GM12875 (cell line): ENCODE results near the gene RNF112.

ENCODE experiments used
- H3K4me3 ChIP-seq: one replicate; pipeline ENCODE4 v1.5.1; 2011; ENCODE audit warnings: low read depth, low read length, control low read depth
- TF ChIP-seq, protein P1 (sequence below): IDR thresholded peaks from 2 replicates; pipeline ENCODE4 v1.5.1; 2011; ENCODE audit warnings: low read depth, mild to moderate bottlenecking, control low read depth, inconsistent platforms, low read length, moderate library complexity, borderline replicate concordance; ENCODE audit not compliant: insufficient read depth

RNF112 gene

DNA sequence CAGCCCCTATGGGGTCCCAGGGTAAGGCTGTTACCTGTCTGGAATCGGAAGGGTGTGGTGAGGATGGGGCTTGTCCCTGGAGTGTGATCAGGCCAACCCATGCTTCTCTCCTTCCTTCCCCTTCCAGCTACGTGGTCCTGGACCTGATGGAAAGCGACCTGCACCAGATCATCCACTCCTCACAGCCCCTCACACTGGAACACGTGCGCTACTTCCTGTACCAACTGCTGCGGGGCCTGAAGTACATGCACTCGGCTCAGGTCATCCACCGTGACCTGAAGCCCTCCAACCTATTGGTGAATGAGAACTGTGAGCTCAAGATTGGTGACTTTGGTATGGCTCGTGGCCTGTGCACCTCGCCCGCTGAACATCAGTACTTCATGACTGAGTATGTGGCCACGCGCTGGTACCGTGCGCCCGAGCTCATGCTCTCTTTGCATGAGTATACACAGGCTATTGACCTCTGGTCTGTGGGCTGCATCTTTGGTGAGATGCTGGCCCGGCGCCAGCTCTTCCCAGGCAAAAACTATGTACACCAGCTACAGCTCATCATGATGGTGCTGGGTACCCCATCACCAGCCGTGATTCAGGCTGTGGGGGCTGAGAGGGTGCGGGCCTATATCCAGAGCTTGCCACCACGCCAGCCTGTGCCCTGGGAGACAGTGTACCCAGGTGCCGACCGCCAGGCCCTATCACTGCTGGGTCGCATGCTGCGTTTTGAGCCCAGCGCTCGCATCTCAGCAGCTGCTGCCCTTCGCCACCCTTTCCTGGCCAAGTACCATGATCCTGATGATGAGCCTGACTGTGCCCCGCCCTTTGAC is 30.3 kb upstream of the RNF112 start:
- no peak overlapping the region for H3K4me3 ChIP-seq

DNA sequence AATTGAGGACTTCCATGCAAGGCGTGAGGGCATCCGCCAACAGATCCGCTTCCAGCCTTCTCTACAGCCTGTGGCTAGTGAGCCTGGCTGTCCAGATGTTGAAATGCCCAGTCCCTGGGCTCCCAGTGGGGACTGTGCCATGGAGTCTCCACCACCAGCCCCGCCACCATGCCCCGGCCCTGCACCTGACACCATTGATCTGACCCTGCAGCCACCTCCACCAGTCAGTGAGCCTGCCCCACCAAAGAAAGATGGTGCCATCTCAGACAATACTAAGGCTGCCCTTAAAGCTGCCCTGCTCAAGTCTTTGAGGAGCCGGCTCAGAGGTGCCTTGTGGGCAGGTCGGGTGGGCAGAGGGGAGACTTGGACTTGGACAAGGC is 29.7 kb upstream of the RNF112 start:
- H3K4me3 ChIP-seq = no peak overlapping the region
- TF ChIP-seq, protein P1, sequence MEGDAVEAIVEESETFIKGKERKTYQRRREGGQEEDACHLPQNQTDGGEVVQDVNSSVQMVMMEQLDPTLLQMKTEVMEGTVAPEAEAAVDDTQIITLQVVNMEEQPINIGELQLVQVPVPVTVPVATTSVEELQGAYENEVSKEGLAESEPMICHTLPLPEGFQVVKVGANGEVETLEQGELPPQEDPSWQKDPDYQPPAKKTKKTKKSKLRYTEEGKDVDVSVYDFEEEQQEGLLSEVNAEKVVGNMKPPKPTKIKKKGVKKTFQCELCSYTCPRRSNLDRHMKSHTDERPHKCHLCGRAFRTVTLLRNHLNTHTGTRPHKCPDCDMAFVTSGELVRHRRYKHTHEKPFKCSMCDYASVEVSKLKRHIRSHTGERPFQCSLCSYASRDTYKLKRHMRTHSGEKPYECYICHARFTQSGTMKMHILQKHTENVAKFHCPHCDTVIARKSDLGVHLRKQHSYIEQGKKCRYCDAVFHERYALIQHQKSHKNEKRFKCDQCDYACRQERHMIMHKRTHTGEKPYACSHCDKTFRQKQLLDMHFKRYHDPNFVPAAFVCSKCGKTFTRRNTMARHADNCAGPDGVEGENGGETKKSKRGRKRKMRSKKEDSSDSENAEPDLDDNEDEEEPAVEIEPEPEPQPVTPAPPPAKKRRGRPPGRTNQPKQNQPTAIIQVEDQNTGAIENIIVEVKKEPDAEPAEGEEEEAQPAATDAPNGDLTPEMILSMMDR = no peak

More for the DNA sequence above, 30.3 kb upstream of the RNF112 start:
- TF ChIP-seq, protein P1 = no peak

DNA sequence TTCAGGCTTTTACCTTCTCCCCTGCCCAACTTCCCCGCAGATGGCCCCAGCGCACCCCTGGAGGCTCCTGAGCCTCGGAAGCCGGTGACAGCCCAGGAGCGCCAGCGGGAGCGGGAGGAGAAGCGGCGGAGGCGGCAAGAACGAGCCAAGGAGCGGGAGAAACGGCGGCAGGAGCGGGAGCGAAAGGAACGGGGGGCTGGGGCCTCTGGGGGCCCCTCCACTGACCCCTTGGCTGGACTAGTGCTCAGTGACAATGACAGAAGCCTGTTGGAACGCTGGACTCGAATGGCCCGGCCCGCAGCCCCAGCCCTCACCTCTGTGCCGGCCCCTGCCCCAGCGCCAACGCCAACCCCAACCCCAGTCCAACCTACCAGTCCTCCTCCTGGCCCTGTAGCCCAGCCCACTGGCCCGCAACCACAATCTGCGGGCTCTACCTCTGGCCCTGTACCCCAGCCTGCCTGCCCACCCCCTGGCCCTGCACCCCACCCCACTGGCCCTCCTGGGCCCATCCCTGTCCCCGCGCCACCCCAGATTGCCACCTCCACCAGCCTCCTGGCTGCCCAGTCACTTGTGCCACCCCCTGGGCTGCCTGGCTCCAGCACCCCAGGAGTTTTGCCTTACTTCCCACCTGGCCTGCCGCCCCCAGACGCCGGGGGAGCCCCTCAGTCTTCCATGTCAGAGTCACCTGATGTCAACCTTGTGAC is 29.1 kb upstream of the RNF112 start:
- H3K4me3 ChIP-seq = no peak overlapping the region
- TF ChIP-seq, protein P1 = no peak

DNA sequence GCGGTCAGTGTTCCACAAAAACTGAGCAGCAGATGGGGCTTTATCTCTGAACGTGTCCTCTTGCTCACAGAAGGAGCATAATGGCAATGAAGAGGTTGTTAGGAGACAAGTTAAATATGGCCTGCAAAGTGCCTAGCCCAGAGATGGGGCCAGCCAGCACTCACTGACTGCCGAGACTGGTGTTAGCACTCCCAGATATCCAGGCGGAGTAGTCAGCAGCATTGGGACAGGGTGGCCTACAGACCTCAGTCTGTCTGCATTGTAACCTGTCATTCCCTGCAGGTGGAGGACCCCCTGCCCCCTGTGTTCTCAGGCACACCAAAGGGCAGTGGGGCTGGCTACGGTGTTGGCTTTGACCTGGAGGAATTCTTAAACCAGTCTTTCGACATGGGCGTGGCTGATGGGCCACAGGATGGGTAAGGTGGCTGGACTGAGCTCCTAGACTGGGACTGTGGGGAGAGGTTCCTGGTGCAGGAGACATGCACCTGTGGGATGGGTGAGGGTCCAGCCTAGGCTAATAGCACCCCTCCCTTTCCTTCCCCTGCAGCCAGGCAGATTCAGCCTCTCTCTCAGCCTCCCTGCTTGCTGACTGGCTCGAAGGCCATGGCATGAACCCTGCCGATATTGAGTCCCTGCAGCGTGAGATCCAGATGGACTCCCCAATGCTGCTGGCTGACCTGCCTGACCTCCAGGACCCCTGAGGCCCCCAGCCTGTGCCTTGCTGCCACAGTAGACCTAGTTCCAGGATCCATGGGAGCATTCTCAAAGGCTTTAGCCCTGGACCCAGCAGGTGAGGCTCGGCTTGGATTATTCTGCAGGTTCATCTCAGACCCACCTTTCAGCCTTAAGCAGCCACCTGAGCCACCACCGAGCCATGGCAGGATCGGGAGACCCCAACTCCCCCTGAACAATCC is 28.2 kb upstream of the RNF112 start:
- no peak overlapping the region for H3K4me3 ChIP-seq
- TF ChIP-seq, protein P1 = no peak

DNA sequence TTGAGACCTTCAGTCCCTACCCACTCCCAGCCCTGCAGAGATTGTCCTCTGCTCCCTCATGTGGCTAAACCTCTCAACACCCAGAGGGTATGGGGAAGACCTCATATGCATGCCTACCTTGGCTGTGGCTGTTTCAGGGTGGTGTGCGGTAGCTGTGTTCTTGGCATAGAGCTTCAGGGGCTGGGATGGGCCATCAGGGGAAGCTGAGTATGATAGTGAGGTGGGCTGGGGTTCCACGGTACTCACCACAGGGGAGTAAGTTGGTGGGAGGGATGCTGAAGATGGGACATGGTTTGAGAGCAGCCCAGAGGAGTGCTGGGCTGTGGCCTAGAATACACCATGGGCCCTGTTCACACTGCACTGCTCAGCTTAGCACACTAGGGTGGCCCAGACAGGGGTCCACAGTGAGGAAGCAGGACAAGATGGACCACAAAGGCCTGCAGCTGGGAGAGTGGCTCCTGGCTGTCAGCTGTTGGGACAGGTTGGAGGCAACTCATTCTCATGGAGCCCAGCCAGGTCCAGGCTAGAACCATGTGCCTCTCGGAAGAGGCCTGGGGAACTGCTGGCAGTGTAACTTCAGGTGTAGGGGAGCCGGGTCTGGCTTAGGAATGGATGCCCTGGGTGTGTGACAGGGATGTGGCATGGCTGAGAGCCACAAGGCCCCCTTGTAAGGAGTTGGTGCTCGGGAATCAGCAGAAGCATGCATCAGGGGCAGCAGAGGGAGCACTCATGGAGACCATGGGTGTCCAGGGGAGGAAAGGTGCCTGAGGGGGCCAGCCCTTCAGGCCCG is 27.2 kb upstream of the RNF112 start:
- no peak overlapping the region for H3K4me3 ChIP-seq
- TF ChIP-seq, protein P1 = no peak

DNA sequence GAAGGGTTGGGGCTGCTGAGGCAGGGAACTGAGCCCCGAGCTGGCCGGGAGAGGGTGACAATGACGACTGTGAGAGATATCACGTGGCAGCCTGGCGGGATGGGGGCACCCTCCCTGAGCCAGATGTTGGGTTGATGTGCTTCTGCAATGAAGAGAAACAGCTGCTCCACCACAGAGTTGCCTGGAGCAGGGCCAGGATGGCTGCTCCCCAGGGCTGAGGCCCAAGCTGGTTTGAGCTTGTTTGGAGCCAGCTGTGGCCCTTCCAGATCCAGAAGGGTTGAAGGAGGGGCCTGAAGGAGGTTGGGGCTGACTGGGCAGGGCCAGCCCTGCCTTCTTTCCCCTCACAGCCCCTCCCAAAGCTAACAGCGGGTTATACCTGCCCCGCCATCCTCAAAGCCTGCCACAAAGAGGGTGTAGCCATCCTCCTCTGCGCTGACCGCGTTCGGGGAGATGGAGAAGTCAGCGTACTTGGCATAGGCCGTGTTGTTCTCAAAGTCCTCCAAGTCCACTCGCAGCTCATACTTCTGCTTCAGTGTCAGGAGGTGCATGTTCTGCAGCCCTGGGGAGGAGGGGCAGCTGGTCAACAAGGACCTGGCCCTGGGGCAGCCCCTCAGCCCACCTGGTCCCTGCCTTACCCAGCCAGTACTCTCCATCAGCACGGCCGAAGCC is 26.2 kb upstream of the RNF112 start:
- H3K4me3 ChIP-seq = no peak overlapping the region
- TF ChIP-seq, protein P1 = no peak
